ENCODE measurements around the gene AP1S2. TPM values are rescaled to one million over a fixed set of nuclear protein-coding genes. Genes with fewer than 3 reads are reported as not detected.

AP1S2 gene
- total and polyA plus RNA-seq, 10 donors: 23.3 to 133 (median 64.7) TPM

GRCh38 chrX:15866147-15866546 lies 11.5 kb upstream of the AP1S2 start:
- H3K4me3 ChIP-seq: no peak overlapping the region
- no peak overlapping the region for H3K27ac ChIP-seq
- intact Hi-C loops (cut with DNase I; ENCODE audit: low total_unique reads): no loop called here
- no peak for DNase-seq
- H3K36me3 ChIP-seq: no peaks in the 10 kb centered on the region
- TF ChIP-seq CTCF (IDR thresholded peaks at IDR 0.05 in 8 of 11, conservative IDR thresholded peaks at IDR 0.05 in 3 of 11): no peak
- no peak for TF ChIP-seq POLR2A (IDR thresholded peaks at IDR 0.05)
- no peak for TF ChIP-seq POLR2AphosphoS5 (IDR thresholded peaks at IDR 0.05)
- no peaks in the 10 kb centered on the region for H3K4me1 ChIP-seq
- H3K27me3 ChIP-seq (replicated peaks in 1 of 7): peaks cover 0 to 21% (median 0%) of the 10 kb centered on the region in 7 donors
- 74 to 84% (median 78%) methylated on average over 3 of the region's 3 CpGs for WGBS, 5 donors
- no peaks in the 10 kb centered on the region for H3K9me3 ChIP-seq

- Histone ChIP-seq H3K4me3 (no peak overlapping the region), H3K27me3 (replicated peaks in 1 of 7) (peaks cover 0 to 21% (median 0%) of the 10 kb centered on the region in 7 donors), H3K4me1 (no peaks in the 10 kb centered on the region), H3K9me3 (no peaks in the 10 kb centered on the region), H3K27ac (no peak overlapping the region), H3K36me3 (no peaks in the 10 kb centered on the region)
- intact Hi-C loops (cut with DNase I; ENCODE audit: low total_unique reads): no loop called here
- DNase-seq: no peak
- TF ChIP-seq CTCF (IDR thresholded peaks at IDR 0.05 in 8 of 11, conservative IDR thresholded peaks at IDR 0.05 in 3 of 11) (no peak), POLR2A (IDR thresholded peaks at IDR 0.05) (no peak), POLR2AphosphoS5 (IDR thresholded peaks at IDR 0.05) (no peak)
Measured at GRCh38 chrX:15864629-15865028, 10.0 kb upstream of the AP1S2 start.

- H3K4me1 ChIP-seq: no peaks in the 10 kb centered on the region
- no peaks in the 10 kb centered on the region for H3K9me3 ChIP-seq
- no peak for TF ChIP-seq POLR2A (IDR thresholded peaks at IDR 0.05)
- no peak for TF ChIP-seq POLR2AphosphoS5 (IDR thresholded peaks at IDR 0.05)
- no peak for TF ChIP-seq CTCF (IDR thresholded peaks at IDR 0.05 in 8 of 11, conservative IDR thresholded peaks at IDR 0.05 in 3 of 11)
- no peak overlapping the region for H3K27ac ChIP-seq
- intact Hi-C loops (cut with DNase I; ENCODE audit: low total_unique reads): no loop called here
- peaks cover 0 to 21% (median 0%) of the 10 kb centered on the region in 7 donors for H3K27me3 ChIP-seq (replicated peaks in 1 of 7)
- WGBS, 5 donors: 60 to 87% (median 74%) methylated on average over 3 of the region's 3 CpGs
- no peak for DNase-seq
- H3K36me3 ChIP-seq: no peaks in the 10 kb centered on the region
- H3K4me3 ChIP-seq: no peak overlapping the region
Measured at GRCh38 chrX:15864023-15864422, 9.4 kb upstream of the AP1S2 start.

GRCh38 chrX:15860921-15861320 lies 6.3 kb upstream of the AP1S2 start:
- Histone ChIP-seq H3K27me3 (replicated peaks in 1 of 7) (peaks cover 0 to 13% (median 0%) of the 10 kb centered on the region in 7 donors), H3K9me3 (no peaks in the 10 kb centered on the region), H3K4me1 (peaks cover 0 to 9% (median 6%) of the 10 kb centered on the region in 6 donors), H3K36me3 (no peaks in the 10 kb centered on the region), H3K27ac (no peak overlapping the region), H3K4me3 (no peak overlapping the region)
- TF ChIP-seq CTCF (IDR thresholded peaks at IDR 0.05 in 8 of 11, conservative IDR thresholded peaks at IDR 0.05 in 3 of 11): no peak
- no peak for TF ChIP-seq POLR2AphosphoS5 (IDR thresholded peaks at IDR 0.05)
- TF ChIP-seq POLR2A (IDR thresholded peaks at IDR 0.05): no peak
- intact Hi-C loops (cut with DNase I; ENCODE audit: low total_unique reads): no loop called here
- WGBS, 5 donors: 69 to 89% (median 83%) methylated on average over 3 of the region's 3 CpGs
- no peak for DNase-seq

Measured in spleen (tissue), 11 donors.